ENCODE results near the gene RPS21.

GRCh38 chr20:62337558-62338293 is 49.2 kb upstream of the RPS21 start:
- TF ChIP-seq, protein P1, sequence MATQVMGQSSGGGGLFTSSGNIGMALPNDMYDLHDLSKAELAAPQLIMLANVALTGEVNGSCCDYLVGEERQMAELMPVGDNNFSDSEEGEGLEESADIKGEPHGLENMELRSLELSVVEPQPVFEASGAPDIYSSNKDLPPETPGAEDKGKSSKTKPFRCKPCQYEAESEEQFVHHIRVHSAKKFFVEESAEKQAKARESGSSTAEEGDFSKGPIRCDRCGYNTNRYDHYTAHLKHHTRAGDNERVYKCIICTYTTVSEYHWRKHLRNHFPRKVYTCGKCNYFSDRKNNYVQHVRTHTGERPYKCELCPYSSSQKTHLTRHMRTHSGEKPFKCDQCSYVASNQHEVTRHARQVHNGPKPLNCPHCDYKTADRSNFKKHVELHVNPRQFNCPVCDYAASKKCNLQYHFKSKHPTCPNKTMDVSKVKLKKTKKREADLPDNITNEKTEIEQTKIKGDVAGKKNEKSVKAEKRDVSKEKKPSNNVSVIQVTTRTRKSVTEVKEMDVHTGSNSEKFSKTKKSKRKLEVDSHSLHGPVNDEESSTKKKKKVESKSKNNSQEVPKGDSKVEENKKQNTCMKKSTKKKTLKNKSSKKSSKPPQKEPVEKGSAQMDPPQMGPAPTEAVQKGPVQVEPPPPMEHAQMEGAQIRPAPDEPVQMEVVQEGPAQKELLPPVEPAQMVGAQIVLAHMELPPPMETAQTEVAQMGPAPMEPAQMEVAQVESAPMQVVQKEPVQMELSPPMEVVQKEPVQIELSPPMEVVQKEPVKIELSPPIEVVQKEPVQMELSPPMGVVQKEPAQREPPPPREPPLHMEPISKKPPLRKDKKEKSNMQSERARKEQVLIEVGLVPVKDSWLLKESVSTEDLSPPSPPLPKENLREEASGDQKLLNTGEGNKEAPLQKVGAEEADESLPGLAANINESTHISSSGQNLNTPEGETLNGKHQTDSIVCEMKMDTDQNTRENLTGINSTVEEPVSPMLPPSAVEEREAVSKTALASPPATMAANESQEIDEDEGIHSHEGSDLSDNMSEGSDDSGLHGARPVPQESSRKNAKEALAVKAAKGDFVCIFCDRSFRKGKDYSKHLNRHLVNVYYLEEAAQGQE (IDR thresholded peaks at IDR 0.05; ENCODE audit: low read depth, low read length) = no peak
- TF ChIP-seq, protein P2, sequence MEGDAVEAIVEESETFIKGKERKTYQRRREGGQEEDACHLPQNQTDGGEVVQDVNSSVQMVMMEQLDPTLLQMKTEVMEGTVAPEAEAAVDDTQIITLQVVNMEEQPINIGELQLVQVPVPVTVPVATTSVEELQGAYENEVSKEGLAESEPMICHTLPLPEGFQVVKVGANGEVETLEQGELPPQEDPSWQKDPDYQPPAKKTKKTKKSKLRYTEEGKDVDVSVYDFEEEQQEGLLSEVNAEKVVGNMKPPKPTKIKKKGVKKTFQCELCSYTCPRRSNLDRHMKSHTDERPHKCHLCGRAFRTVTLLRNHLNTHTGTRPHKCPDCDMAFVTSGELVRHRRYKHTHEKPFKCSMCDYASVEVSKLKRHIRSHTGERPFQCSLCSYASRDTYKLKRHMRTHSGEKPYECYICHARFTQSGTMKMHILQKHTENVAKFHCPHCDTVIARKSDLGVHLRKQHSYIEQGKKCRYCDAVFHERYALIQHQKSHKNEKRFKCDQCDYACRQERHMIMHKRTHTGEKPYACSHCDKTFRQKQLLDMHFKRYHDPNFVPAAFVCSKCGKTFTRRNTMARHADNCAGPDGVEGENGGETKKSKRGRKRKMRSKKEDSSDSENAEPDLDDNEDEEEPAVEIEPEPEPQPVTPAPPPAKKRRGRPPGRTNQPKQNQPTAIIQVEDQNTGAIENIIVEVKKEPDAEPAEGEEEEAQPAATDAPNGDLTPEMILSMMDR (IDR thresholded peaks at IDR 0.05) = no peak
- TF ChIP-seq MXI1 (IDR thresholded peaks at IDR 0.05; ENCODE audit: low read depth, low read length) (no peak), ZBTB33 (IDR thresholded peaks at IDR 0.05; ENCODE audit: borderline replicate concordance, low read depth) (no peak), FOSL2 (IDR thresholded peaks at IDR 0.05; ENCODE audit: borderline replicate concordance, low read depth) (no peak), YY1 (IDR thresholded peaks at IDR 0.05; ENCODE audit: low read depth) (no peak), JUND (IDR thresholded peaks at IDR 0.05) (no peak), TAF1 (IDR thresholded peaks at IDR 0.05; ENCODE audit: borderline replicate concordance, low read depth, low read length) (no peak), EP300 (IDR thresholded peaks at IDR 0.05; ENCODE audit: borderline replicate concordance in 1 of 2, low read depth in 1 of 2, low read length in 1 of 2) (no peak), POLR2AphosphoS5 (IDR thresholded peaks at IDR 0.05; ENCODE audit: low read depth, low read length) (no peak), GABPA (IDR thresholded peaks at IDR 0.05; ENCODE audit: low read depth) (no peak)
- TF ChIP-seq, protein P3, sequence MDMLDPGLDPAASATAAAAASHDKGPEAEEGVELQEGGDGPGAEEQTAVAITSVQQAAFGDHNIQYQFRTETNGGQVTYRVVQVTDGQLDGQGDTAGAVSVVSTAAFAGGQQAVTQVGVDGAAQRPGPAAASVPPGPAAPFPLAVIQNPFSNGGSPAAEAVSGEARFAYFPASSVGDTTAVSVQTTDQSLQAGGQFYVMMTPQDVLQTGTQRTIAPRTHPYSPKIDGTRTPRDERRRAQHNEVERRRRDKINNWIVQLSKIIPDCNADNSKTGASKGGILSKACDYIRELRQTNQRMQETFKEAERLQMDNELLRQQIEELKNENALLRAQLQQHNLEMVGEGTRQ (IDR thresholded peaks at IDR 0.05; ENCODE audit: borderline replicate concordance, low read depth, low read length) = no peak
